WTC11 (cell line): ENCODE results near the gene FKBP10. TPM values are rescaled to one million over a fixed set of nuclear protein-coding genes. Genes with fewer than 3 reads are reported as not detected.

Experiments
- ATAC-seq: fragments of 200-7000 bp; cut with Tn5 transposase; 2 replicates; pipeline ENCODE4 v1.10.0; 2021; ENCODE audit warnings: mild to moderate bottlenecking, moderate library complexity
- CTCF ChIA-PET: fragments of 300-600 bp; sonication (Branson Sonifier 250); formaldehyde crosslinking; loops from one replicate; lab custom pipeline; 2021; ENCODE audit warnings: antibody characterized with exemption; lab: Charles Lee
- POLR2A ChIA-PET: fragments of 350-600 bp; sonication (Branson Sonifier 250); formaldehyde crosslinking; loops from one replicate; lab custom pipeline; 2021; ENCODE audit warnings: antibody characterized with exemption; lab: Charles Lee
- DNase-seq: peaks from one replicate; pipeline ENCODE4 v3.0.0; 2021; ENCODE audit warnings: low spot score
- H3K27ac Mint-ChIP-seq: 2 replicates; pipeline ENCODE4 v1.8.0; 2021; ENCODE audit warnings: mixed read lengths
- H3K27me3 Mint-ChIP-seq: 2 replicates; pipeline ENCODE4 v1.8.0; 2021; ENCODE audit warnings: low read depth, mild to moderate bottlenecking, moderate library complexity, mixed read lengths
- H3K36me3 Mint-ChIP-seq: 2 replicates; pipeline ENCODE4 v1.8.0; 2021; ENCODE audit warnings: mixed read lengths
- H3K4me1 Mint-ChIP-seq: 2 replicates; pipeline ENCODE4 v1.8.0; 2022; ENCODE audit warnings: mixed read lengths
- H3K4me3 Mint-ChIP-seq: 2 replicates; pipeline ENCODE4 v1.8.0; 2021; ENCODE audit warnings: mild to moderate bottlenecking, moderate library complexity, mixed read lengths
- H3K9me3 Mint-ChIP-seq: 2 replicates; pipeline ENCODE4 v1.8.0; 2021; ENCODE audit warnings: mixed read lengths
- CBFB ChIP-seq: sonication (generic); formaldehyde crosslinking; IDR thresholded peaks from 2 replicates; pipeline ENCODE4 v1.8.1; 2022; ENCODE audit warnings: mild to moderate bottlenecking, low read depth, missing genetic modification reagents
- IRF2 ChIP-seq: sonication (generic); formaldehyde crosslinking; IDR thresholded peaks from 2 replicates; pipeline ENCODE4 v1.8.0; 2022; ENCODE audit warnings: low read depth, missing genetic modification reagents, borderline replicate concordance
- KAT7 ChIP-seq: sonication (generic); formaldehyde crosslinking; IDR thresholded peaks from 2 replicates; pipeline ENCODE4 v1.8.1; 2023; ENCODE audit warnings: missing genetic modification reagents, mild to moderate bottlenecking, borderline replicate concordance
- MXD4 ChIP-seq: fragments of 250-450 bp; sonication (Bioruptor Pico); IDR thresholded peaks from 2 replicates; pipeline ENCODE4 v1.8.0; 2021; ENCODE audit warnings: mild to moderate bottlenecking, moderate library complexity, borderline replicate concordance
- NFE2L1 ChIP-seq: sonication (generic); formaldehyde crosslinking; IDR thresholded peaks from 2 replicates; pipeline ENCODE4 v1.8.1; 2023; ENCODE audit warnings: missing genetic modification reagents
- PREB ChIP-seq: sonication (generic); formaldehyde crosslinking; IDR thresholded peaks from 2 replicates; pipeline ENCODE4 v1.8.1; 2022; ENCODE audit warnings: mild to moderate bottlenecking, missing genetic modification reagents, moderate library complexity, borderline replicate concordance
- PRRX2 ChIP-seq: fragments of 250-450 bp; sonication (Bioruptor Pico); IDR thresholded peaks from 2 replicates; pipeline ENCODE4 v1.8.0; 2021; ENCODE audit warnings: mild to moderate bottlenecking
- RORB ChIP-seq: fragments of 250-450 bp; sonication (Bioruptor Pico); IDR thresholded peaks from 2 replicates; pipeline ENCODE4 v1.9.0; 2021; ENCODE audit warnings: mild to moderate bottlenecking
- SOX15 ChIP-seq: fragments of 250-450 bp; sonication (Bioruptor Pico); IDR thresholded peaks from 2 replicates; pipeline ENCODE4 v1.9.0; 2021; ENCODE audit warnings: mild to moderate bottlenecking
- SP1 ChIP-seq: sonication (generic); formaldehyde crosslinking; conservative IDR thresholded peaks from 2 replicates; pipeline ENCODE4 v1.8.1; 2022; ENCODE audit warnings: missing genetic modification reagents
- STAT6 ChIP-seq: sonication (generic); formaldehyde crosslinking; conservative IDR thresholded peaks from 2 replicates; pipeline ENCODE4 v1.8.1; 2023; ENCODE audit warnings: mild to moderate bottlenecking, low read depth, missing genetic modification reagents, moderate library complexity
- TCF7 ChIP-seq: sonication (generic); formaldehyde crosslinking; IDR thresholded peaks from 2 replicates; pipeline ENCODE4 v1.8.0; 2022; ENCODE audit warnings: mild to moderate bottlenecking, low read depth, missing genetic modification reagents, moderate library complexity
- USF1 ChIP-seq: sonication (generic); formaldehyde crosslinking; IDR thresholded peaks from 2 replicates; pipeline ENCODE4 v1.8.0; 2022; ENCODE audit warnings: mild to moderate bottlenecking, missing genetic modification reagents
- ZNF121 ChIP-seq: sonication (generic); formaldehyde crosslinking; IDR thresholded peaks from 2 replicates; pipeline ENCODE4 v1.8.0; 2023; ENCODE audit warnings: missing genetic modification reagents
- ZNF232 ChIP-seq: sonication (generic); formaldehyde crosslinking; IDR thresholded peaks from 2 replicates; pipeline ENCODE4 v1.8.0; 2022; ENCODE audit warnings: mild to moderate bottlenecking, missing genetic modification reagents
- total RNA-seq: library from RNA; stranded (reverse); gene quantifications from 3 replicates; pipeline ENCODE4 v1.2.3, GENCODE V29; 2021
- TF ChIP-seq, protein P1 (sequence below): sonication (generic); formaldehyde crosslinking; IDR thresholded peaks from 2 replicates; pipeline ENCODE4 v1.8.0; 2022; ENCODE audit warnings: mild to moderate bottlenecking, missing genetic modification reagents
- TF ChIP-seq, protein P2 (sequence below): sonication (generic); formaldehyde crosslinking; IDR thresholded peaks from 2 replicates; pipeline ENCODE4 v1.8.1; 2023; ENCODE audit warnings: mild to moderate bottlenecking, missing genetic modification reagents, moderate library complexity
- TF ChIP-seq, protein P3 (sequence below): sonication (generic); formaldehyde crosslinking; IDR thresholded peaks from 2 replicates; pipeline ENCODE4 v1.8.0; 2022; ENCODE audit warnings: missing genetic modification reagents
- TF ChIP-seq, protein P4 (sequence below): sonication (generic); formaldehyde crosslinking; IDR thresholded peaks from 2 replicates; pipeline ENCODE4 v1.8.0; 2023; ENCODE audit warnings: missing genetic modification reagents, mild to moderate bottlenecking, borderline replicate concordance

The FKBP10 gene
- total RNA-seq, 1 experiment from 2014 or later: 243 TPM

- CTCF ChIA-PET: interaction anchor here (0.7 to 3.8 kb wide), 13 partner anchors 30 to 169 kb away, joined by 3 to 20 read pairs (median 4); partner anchors contain the start of genes FKBP10, JUP, NKIRAS2 and NT5C3B
- H3K4me3 Mint-ChIP-seq: no peak within 1 kb of the TSS; the same call in 1 of the 2 replicates
- POLR2A ChIA-PET: interaction anchor here (0.5 to 3.3 kb wide), 12 partner anchors 9 to 176 kb away, joined by 3 to 20 read pairs (median 4); partner anchors contain the start of genes ACLY, CNP, EIF1 and JUP
- H3K27ac Mint-ChIP-seq: peak within 1 kb of the TSS; percentile 97
- H3K9me3 Mint-ChIP-seq: no peaks in the 10 kb centered on the region
- H3K4me1 Mint-ChIP-seq: peaks cover 23% of the 10 kb centered on the region
- ATAC-seq: peak; percentile 88
- peaks cover 33% of the 10 kb centered on the region for H3K36me3 Mint-ChIP-seq
- peak; percentile 91 for DNase-seq
- no peaks in the 10 kb centered on the region for H3K27me3 Mint-ChIP-seq
- no peak for TF ChIP-seq NFE2L1 (CRISPR knock-in tag)
- TF ChIP-seq KAT7 (CRISPR knock-in tag): 0 out of 2 replicates have a peak, but pooled peaks have one; percentile 24
- peak; percentile 69 for TF ChIP-seq SP1 (CRISPR knock-in tag)
- TF ChIP-seq IRF2: no peak
- no peak for TF ChIP-seq MXD4 (CRISPR knock-in tag)
- TF ChIP-seq RORB (CRISPR knock-in tag): no peak
- TF ChIP-seq ZNF232: no peak
- TF ChIP-seq ZNF121: no peak
- TF ChIP-seq USF1 (CRISPR knock-in tag): no peak; the same call in 1 of the 2 replicates
- no peak for TF ChIP-seq SOX15
- TF ChIP-seq, protein P1, sequence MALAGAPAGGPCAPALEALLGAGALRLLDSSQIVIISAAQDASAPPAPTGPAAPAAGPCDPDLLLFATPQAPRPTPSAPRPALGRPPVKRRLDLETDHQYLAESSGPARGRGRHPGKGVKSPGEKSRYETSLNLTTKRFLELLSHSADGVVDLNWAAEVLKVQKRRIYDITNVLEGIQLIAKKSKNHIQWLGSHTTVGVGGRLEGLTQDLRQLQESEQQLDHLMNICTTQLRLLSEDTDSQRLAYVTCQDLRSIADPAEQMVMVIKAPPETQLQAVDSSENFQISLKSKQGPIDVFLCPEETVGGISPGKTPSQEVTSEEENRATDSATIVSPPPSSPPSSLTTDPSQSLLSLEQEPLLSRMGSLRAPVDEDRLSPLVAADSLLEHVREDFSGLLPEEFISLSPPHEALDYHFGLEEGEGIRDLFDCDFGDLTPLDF (CRISPR knock-in tag): peak; percentile 61; the same call in 1 of the 2 replicates
- TF ChIP-seq CBFB (CRISPR knock-in tag): 0 out of 2 replicates have a peak, but pooled peaks have one; percentile 47
- TF ChIP-seq, protein P2, sequence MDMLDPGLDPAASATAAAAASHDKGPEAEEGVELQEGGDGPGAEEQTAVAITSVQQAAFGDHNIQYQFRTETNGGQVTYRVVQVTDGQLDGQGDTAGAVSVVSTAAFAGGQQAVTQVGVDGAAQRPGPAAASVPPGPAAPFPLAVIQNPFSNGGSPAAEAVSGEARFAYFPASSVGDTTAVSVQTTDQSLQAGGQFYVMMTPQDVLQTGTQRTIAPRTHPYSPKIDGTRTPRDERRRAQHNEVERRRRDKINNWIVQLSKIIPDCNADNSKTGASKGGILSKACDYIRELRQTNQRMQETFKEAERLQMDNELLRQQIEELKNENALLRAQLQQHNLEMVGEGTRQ (CRISPR knock-in tag): no peak
- TF ChIP-seq STAT6: no peak
- TF ChIP-seq, protein P3, sequence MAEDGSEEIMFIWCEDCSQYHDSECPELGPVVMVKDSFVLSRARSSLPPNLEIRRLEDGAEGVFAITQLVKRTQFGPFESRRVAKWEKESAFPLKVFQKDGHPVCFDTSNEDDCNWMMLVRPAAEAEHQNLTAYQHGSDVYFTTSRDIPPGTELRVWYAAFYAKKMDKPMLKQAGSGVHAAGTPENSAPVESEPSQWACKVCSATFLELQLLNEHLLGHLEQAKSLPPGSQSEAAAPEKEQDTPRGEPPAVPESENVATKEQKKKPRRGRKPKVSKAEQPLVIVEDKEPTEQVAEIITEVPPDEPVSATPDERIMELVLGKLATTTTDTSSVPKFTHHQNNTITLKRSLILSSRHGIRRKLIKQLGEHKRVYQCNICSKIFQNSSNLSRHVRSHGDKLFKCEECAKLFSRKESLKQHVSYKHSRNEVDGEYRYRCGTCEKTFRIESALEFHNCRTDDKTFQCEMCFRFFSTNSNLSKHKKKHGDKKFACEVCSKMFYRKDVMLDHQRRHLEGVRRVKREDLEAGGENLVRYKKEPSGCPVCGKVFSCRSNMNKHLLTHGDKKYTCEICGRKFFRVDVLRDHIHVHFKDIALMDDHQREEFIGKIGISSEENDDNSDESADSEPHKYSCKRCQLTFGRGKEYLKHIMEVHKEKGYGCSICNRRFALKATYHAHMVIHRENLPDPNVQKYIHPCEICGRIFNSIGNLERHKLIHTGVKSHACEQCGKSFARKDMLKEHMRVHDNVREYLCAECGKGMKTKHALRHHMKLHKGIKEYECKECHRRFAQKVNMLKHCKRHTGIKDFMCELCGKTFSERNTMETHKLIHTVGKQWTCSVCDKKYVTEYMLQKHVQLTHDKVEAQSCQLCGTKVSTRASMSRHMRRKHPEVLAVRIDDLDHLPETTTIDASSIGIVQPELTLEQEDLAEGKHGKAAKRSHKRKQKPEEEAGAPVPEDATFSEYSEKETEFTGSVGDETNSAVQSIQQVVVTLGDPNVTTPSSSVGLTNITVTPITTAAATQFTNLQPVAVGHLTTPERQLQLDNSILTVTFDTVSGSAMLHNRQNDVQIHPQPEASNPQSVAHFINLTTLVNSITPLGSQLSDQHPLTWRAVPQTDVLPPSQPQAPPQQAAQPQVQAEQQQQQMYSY (CRISPR knock-in tag): no peak
- TF ChIP-seq TCF7 (CRISPR knock-in tag): no peak
- TF ChIP-seq, protein P4, sequence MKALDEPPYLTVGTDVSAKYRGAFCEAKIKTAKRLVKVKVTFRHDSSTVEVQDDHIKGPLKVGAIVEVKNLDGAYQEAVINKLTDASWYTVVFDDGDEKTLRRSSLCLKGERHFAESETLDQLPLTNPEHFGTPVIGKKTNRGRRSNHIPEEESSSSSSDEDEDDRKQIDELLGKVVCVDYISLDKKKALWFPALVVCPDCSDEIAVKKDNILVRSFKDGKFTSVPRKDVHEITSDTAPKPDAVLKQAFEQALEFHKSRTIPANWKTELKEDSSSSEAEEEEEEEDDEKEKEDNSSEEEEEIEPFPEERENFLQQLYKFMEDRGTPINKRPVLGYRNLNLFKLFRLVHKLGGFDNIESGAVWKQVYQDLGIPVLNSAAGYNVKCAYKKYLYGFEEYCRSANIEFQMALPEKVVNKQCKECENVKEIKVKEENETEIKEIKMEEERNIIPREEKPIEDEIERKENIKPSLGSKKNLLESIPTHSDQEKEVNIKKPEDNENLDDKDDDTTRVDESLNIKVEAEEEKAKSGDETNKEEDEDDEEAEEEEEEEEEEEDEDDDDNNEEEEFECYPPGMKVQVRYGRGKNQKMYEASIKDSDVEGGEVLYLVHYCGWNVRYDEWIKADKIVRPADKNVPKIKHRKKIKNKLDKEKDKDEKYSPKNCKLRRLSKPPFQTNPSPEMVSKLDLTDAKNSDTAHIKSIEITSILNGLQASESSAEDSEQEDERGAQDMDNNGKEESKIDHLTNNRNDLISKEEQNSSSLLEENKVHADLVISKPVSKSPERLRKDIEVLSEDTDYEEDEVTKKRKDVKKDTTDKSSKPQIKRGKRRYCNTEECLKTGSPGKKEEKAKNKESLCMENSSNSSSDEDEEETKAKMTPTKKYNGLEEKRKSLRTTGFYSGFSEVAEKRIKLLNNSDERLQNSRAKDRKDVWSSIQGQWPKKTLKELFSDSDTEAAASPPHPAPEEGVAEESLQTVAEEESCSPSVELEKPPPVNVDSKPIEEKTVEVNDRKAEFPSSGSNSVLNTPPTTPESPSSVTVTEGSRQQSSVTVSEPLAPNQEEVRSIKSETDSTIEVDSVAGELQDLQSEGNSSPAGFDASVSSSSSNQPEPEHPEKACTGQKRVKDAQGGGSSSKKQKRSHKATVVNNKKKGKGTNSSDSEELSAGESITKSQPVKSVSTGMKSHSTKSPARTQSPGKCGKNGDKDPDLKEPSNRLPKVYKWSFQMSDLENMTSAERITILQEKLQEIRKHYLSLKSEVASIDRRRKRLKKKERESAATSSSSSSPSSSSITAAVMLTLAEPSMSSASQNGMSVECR (CRISPR knock-in tag): peak; percentile 93
- no peak for TF ChIP-seq PRRX2
- TF ChIP-seq PREB (CRISPR knock-in tag): no peak
Measured at GRCh38 chr17:41864836-41865595, 52.2 kb downstream of the FKBP10 start, which contains the start of gene KLHL11. Gene KLHL11, minus strand, starts transcription at chr17:41865423. Its CDS starts 53 bp downstream, at chr17:41865370.
